GM20000 (cell line): ENCODE measurements around the gene SLC6A5.

Experiments
- DNase-seq: peaks from one replicate; pipeline ENCODE4 v3.0.0; 2012; ENCODE audit warnings: low spot score
- TF ChIP-seq, protein P1 (sequence below): IDR thresholded peaks from 2 replicates; pipeline ENCODE4 v1.5.1; 2012; ENCODE audit warnings: mild to moderate bottlenecking, control low read depth; ENCODE audit errors: extremely low read depth, missing control alignments

The SLC6A5 gene

DNA sequence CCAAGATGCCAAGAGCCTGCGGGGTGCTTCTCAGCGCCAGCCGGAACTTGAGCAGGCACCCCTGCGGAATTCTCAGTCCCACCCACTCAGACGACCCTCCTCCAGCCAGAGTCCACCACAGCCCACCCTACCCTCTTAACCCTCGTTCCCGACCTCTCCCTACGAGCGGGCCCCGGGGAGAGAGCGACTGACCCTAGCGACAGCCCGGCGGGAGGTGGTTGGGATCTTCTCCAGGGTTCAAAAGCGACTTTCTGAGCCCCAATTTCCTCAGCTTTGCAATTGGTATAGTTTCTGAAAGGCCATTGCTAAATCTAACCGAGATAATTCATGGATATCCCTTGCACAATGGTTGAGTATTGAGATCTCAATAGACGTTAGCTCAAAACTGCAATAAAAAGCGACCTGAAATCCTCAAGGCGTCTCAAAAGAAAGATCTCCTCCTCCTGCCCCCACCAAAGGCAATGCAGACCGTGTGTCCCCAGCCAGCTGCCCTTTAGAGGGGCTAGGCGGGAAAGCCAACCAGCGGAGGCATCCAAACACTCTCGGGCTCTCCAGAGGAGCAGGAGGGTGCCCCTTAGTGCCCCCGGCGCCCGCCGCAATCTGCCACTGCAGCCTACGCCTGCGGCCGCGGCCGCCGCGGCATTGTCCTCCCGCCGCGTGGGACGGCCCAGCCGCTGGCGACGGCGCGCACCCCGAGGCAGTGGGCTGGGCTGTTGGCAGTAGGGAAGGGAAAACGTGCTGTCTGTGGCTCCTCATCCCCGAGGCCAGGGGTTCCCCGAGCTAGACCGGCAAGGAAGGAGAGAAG is 1.5 kb upstream of the SLC6A5 start:
- TF ChIP-seq, protein P1, sequence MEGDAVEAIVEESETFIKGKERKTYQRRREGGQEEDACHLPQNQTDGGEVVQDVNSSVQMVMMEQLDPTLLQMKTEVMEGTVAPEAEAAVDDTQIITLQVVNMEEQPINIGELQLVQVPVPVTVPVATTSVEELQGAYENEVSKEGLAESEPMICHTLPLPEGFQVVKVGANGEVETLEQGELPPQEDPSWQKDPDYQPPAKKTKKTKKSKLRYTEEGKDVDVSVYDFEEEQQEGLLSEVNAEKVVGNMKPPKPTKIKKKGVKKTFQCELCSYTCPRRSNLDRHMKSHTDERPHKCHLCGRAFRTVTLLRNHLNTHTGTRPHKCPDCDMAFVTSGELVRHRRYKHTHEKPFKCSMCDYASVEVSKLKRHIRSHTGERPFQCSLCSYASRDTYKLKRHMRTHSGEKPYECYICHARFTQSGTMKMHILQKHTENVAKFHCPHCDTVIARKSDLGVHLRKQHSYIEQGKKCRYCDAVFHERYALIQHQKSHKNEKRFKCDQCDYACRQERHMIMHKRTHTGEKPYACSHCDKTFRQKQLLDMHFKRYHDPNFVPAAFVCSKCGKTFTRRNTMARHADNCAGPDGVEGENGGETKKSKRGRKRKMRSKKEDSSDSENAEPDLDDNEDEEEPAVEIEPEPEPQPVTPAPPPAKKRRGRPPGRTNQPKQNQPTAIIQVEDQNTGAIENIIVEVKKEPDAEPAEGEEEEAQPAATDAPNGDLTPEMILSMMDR: no peak
- no peak for DNase-seq

- DNase-seq: no peak
These were observed 916 bp upstream of the SLC6A5 start for GRCh38 chr11:20598492-20598891.

DNA sequence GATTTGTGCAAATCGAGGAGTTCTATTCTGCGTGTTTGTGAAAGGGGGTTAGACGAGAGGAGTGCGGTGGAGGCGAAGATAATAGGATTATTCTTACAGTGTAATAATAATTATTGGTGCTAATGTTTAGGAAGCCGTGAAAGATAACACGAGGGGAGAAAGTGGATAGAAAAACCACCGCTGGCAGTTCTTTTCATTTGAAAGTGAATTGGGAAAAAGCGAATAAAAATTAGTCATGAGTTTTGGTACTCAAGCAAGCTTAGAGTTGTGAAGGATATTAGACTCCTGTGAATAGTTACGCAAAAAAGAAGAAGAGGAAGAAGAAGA is 575 bp downstream of the SLC6A5 start:
- DNase-seq: no peak
- TF ChIP-seq, protein P1: no peak

More at GRCh38 chr11:20598492-20598891, 916 bp upstream of the SLC6A5 start:
- TF ChIP-seq, protein P1: no peak

DNA sequence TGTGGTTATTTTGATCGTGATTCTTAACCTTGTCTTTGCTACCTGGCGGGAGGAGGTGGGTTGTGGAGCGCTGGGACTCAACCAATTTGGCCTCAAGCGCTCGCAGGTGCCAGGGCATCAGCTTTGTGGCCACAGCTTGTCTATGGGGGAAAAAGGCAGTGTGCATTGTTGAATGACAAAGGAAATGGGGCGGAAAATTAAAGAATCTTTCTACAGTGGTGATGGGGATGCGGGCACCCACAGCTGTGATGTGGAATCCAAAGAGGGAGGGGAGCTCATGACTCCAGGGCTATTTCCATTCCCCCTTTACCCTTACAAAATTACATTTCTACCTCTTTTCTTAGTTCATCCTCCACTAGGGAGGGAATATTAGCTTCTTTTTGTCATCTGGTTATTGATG is 1.1 kb downstream of the SLC6A5 start:
- no peak for DNase-seq
- TF ChIP-seq, protein P1: no peak

- TF ChIP-seq, protein P1: no peak
- DNase-seq: no peak
These were observed 2.0 kb downstream of the SLC6A5 start for GRCh38 chr11:20601221-20601914.

DNA sequence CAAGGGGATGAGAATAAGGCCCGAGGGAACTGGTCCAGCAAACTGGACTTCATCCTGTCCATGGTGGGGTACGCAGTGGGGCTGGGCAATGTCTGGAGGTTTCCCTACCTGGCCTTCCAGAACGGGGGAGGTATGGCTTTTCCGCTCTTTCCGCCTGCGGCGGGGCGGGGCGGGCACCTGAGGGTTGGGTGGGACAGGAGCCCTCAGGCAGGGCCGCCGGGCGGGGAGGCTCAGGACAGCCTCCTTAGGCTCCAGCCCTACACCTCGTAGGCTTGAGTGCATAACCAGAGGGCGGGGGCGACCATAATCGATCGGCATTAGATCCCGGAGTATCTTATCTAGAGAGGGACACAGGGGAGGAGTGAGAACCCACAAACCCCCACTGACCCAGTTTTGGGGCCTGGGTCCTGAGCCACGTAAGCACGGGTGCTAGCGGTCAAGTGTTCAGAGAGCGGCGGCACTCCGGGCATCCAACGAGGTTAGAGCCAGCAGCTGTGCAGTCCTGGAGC is 4.9 kb downstream of the SLC6A5 start:
- TF ChIP-seq, protein P1: no peak
- DNase-seq: no peak

DNA sequence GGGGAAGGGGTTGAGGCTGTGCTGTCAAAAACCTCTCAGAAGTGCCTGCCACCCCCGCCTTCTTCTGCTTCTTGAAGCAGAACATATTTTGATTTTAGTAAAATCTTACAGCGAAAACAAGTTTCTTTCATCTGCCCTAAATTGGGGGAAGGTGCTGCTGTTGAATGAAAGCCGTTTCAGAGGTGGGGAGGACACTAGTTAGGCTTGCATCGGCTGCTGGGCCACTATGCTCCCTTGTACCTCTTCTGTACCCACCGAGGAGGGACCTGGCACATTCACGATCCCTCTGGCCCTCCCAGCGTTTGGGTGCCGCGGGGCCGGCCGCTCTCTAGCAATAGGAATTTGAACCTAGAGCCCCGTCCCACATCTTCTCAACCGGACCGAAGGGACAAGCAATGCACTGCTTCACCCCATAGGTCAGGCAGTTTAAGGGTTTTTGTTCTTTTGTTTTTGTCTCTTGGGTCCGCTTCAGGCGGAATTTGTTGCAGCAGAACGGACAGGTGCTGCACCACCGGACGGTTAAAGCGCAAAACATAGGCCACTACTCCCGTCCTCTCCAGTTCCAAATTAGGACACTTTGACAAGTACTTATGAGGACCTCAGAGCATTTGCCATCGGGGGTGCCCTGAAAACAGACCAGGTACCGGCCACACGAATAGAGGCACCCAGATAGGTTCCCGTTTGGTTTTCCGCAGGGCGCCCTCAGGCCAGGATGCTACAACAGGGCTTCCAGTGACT is 5.6 kb downstream of the SLC6A5 start:
- no peak for DNase-seq
- TF ChIP-seq, protein P1: no peak
